Hypothalamus (tissue), 51 donors: Measurements from ENCODE around the gene HDAC8.
A peak's percentile ranks its signal among the peaks of the same experiment; 100 is the strongest.

Experiments
- DNase-seq, 51 donors: peaks; one replicate each; lab custom pipeline; 2025; lab: John Stamatoyannopoulos, UW

HDAC8 gene

GRCh38 chrX:72304877-72305276 lies 267.8 kb downstream of the HDAC8 start:
- DNase-seq, result peak in 7 of 51 donors; percentile 0 to 5 (median 2)

GRCh38 chrX:72301781-72302180 lies 270.9 kb downstream of the HDAC8 start:
- no peak for DNase-seq

GRCh38 chrX:72299891-72300630 lies 272.6 kb downstream of the HDAC8 start:
- no peak for DNase-seq

GRCh38 chrX:72297953-72298730 lies 274.5 kb downstream of the HDAC8 start:
- no peak for DNase-seq

GRCh38 chrX:72296991-72297390 lies 275.7 kb downstream of the HDAC8 start:
- DNase-seq, result no peak

- DNase-seq, result no peak
These were observed 276.9 kb downstream of the HDAC8 start for GRCh38 chrX:72295745-72296144.

- DNase-seq, result no peak
These were observed 278.1 kb downstream of the HDAC8 start for GRCh38 chrX:72294497-72294896.

- no peak for DNase-seq
These were observed 290.3 kb downstream of the HDAC8 start for GRCh38 chrX:72282302-72282701.

- peak in 2 of 51 donors; percentile 1 to 33 for DNase-seq
These were observed 292.3 kb downstream of the HDAC8 start for GRCh38 chrX:72280321-72280845.
